ENCODE measurements around the gene PIAS2.

PIAS2 gene

GRCh38 chr18:46946656-46947282 is 29.5 kb upstream of the PIAS2 start:
- peak overlapping the region; percentile 66 for H3K4me3 ChIP-seq (ENCODE audit: low read depth, low read length)
- TF ChIP-seq, protein P1, sequence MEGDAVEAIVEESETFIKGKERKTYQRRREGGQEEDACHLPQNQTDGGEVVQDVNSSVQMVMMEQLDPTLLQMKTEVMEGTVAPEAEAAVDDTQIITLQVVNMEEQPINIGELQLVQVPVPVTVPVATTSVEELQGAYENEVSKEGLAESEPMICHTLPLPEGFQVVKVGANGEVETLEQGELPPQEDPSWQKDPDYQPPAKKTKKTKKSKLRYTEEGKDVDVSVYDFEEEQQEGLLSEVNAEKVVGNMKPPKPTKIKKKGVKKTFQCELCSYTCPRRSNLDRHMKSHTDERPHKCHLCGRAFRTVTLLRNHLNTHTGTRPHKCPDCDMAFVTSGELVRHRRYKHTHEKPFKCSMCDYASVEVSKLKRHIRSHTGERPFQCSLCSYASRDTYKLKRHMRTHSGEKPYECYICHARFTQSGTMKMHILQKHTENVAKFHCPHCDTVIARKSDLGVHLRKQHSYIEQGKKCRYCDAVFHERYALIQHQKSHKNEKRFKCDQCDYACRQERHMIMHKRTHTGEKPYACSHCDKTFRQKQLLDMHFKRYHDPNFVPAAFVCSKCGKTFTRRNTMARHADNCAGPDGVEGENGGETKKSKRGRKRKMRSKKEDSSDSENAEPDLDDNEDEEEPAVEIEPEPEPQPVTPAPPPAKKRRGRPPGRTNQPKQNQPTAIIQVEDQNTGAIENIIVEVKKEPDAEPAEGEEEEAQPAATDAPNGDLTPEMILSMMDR (IDR thresholded peaks at IDR 0.05; ENCODE audit: insufficient read depth, low read length, missing control alignments): no peak
- POLR2A ChIA-PET: no interaction called here
- CTCF ChIA-PET: no interaction called here
- DNase-seq (ENCODE audit: low read depth, low spot score): no peak

DNA sequence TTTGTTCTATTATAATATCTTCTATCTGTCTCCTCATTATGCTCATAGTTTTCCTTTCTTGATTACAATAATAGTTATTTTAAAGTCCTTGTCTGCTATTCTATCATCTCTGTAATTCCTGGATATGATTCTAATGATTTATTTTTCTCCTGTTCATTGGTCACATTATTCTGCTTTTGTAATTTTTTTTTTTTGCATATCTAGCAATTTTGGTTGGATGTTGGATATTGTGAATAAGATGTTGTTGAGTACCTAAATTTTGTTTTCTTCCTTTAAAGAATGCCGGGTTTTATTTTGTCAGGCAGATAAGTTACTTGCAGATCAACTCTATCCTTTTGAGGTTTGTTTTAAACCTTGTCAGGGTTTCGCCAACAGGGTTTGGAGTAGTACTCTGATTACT is 25.3 kb upstream of the PIAS2 start:
- no peak for DNase-seq (ENCODE audit: low read depth, low spot score)
- CTCF ChIA-PET: no interaction called here
- TF ChIP-seq, protein P1 (IDR thresholded peaks at IDR 0.05; ENCODE audit: insufficient read depth, low read length, missing control alignments): no peak
- H3K4me3 ChIP-seq (ENCODE audit: low read depth, low read length): no peak overlapping the region
- POLR2A ChIA-PET: no interaction called here

DNA sequence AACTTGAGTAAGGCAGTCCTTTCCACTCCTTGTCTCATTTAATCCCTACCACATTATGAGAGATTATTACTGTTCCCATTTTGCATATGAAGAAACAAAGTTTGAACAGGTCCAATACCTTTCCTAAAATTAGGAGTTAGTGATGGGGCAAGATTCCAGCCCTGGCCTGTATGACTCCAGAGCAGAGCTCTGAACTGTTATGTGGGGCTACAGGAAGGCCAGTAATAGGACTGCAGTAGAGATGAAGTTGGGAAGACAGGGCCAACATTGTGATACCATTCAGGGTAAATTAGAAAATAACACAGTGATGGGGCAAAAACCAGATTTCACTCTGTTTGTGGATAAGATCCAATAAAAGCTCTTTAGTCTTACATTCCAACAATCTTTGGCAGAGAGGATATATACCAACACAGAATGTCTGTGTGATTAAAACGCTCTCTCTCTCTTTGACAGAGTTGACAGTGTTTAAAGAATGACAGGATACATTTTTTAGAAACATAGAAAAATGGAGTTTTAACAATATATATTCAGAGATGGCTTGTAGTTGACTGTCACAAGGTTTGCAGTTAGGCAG is 22.8 kb upstream of the PIAS2 start:
- ChIA-PET CTCF (interaction anchor here (1.6 kb wide), 1 partner anchor 11 kb away, joined by 3 read pairs; no protein-coding TSS in a partner anchor), POLR2A (interaction anchor here (1.4 kb wide), 1 partner anchor 23 kb away, joined by 5 read pairs; the partner anchor contains the start of genes KATNAL2 and PIAS2)
- TF ChIP-seq, protein P1 (IDR thresholded peaks at IDR 0.05; ENCODE audit: insufficient read depth, low read length, missing control alignments): no peak
- H3K4me3 ChIP-seq (ENCODE audit: low read depth, low read length): no peak overlapping the region
- no peak for DNase-seq (ENCODE audit: low read depth, low spot score)

DNA sequence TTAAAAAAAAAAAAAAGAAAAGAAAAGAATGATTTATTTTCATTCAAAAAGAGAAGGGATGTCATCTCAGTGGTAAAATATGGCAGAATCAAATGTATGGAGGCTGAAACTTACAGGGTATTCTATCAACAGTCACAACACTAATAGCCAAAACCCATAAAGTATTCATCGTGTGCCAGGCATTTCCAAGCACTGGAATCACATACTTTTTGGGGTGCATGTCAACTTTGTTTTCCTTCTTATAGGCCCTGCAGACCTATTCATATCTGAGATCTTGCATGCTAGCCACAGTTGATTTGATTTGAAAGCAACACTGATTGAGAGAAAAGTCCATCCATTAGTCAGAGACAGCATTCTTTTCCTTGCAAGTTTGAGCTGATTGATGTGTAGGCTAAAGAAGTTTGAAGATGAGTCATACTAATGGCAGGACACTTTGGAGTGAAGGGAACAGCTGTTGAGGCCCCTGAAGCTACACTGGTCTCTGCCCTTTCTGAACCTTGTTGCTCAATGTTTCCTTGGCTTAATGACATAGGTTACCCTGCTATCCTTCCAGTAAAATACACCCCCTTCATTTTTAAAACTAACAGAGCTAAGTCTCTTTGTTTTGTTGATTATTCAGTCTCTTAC is 22.1 kb upstream of the PIAS2 start:
- CTCF ChIA-PET: interaction anchor here (1.6 kb wide), 1 partner anchor 12 kb away, joined by 3 read pairs; no protein-coding TSS in a partner anchor
- TF ChIP-seq, protein P1 (IDR thresholded peaks at IDR 0.05; ENCODE audit: insufficient read depth, low read length, missing control alignments): no peak
- POLR2A ChIA-PET: interaction anchor here (1.4 kb wide), 1 partner anchor 22 kb away, joined by 5 read pairs; the partner anchor contains the start of genes KATNAL2 and PIAS2
- no peak overlapping the region for H3K4me3 ChIP-seq (ENCODE audit: low read depth, low read length)
- DNase-seq (ENCODE audit: low read depth, low spot score): peak; percentile 49

- no peak overlapping the region for H3K4me3 ChIP-seq (ENCODE audit: low read depth, low read length)
- ChIA-PET CTCF (no interaction called here), POLR2A (no interaction called here)
- no peak for DNase-seq (ENCODE audit: low read depth, low spot score)
- TF ChIP-seq, protein P1 (IDR thresholded peaks at IDR 0.05; ENCODE audit: insufficient read depth, low read length, missing control alignments): no peak
Observed at GRCh38 chr18:46920653-46921052, 3.3 kb upstream of the PIAS2 start.

DNA sequence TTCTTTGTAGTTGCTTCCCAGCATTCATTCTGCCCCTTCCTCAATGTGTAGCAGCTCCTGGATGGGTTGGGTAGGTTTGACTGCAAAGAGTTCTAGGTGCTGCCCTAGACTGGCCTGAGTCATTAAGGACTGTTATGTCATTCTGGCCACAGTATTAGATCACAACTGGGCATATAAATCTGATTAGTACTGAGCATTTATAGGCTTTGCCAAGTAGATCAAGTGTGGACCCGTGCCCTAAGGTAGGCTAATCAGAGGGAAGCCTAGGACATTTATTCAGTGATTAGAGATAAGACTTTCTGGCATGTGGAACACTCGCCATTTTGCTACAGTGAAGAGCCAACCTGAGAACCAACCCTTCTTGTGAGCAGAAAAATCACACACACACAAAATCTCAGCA is 2.8 kb upstream of the PIAS2 start:
- ChIA-PET POLR2A (no interaction called here), CTCF (no interaction called here)
- H3K4me3 ChIP-seq (ENCODE audit: low read depth, low read length): no peak overlapping the region
- DNase-seq (ENCODE audit: low read depth, low spot score): no peak
- TF ChIP-seq, protein P1 (IDR thresholded peaks at IDR 0.05; ENCODE audit: insufficient read depth, low read length, missing control alignments): no peak
